ENCODE data around the gene SMG1. TPM values are rescaled to one million over a fixed set of nuclear protein-coding genes. Genes with fewer than 3 reads are reported as not detected.
"Not testable (repeated sequence)": the region's sequence is repeated elsewhere in the genome, so short reads cannot be mapped to it uniquely, and the experiment has no call there.

The SMG1 gene
- total RNA-seq, result 100 to 1,000 TPM; 128 to 137 TPM

DNA sequence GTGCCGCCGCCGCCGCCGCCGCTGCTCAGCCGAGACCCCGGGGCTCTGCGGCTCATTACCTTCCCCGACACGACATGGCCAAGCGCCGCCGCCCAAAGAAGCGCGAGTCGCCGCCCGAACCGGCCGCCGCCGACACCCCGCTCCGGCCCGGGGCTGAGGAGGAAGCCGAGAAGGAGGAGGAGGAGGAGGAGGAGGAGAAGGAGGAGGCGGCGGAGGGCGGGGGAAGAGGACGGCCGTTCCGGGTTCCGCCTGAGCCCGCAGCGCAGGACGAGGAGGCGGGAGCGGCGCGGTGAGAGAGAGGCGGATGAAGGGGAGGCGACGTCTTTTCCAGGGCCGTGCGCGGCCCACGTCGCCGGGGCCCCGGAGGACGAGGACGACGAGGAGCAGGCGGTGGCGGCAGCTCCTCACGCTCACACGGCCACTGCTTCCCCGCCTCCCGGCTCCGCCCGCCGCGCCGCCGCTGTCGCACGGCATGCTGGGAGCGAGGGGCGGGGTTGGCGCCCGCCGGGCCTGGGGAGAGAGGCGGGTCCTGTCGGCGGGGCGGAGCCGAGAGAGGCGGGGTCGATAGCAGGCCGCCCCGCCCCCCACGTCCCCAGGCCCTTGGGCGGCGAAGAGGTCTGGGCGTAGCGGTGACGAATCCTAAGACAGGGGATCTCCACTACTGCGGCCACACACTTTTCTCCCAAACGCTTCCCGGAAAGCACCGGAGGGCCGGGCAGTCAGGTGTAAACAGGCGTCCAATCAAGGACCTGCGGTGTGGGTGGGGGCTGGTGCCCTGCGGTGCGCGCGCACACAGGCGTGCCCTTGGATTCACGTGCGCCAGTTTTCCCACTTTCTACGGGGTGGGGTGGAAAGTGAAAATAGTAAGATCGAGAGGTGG is at the start of gene SMG1:
Gene SMG1 (minus strand): TSS at position 423 of the 880 bp plus-strand sequence. CDS start 367 bp downstream, at position 56.
- POLR2A ChIA-PET, result not testable (repeated sequence)
- peak; percentile 90 for DNase-seq

DNA sequence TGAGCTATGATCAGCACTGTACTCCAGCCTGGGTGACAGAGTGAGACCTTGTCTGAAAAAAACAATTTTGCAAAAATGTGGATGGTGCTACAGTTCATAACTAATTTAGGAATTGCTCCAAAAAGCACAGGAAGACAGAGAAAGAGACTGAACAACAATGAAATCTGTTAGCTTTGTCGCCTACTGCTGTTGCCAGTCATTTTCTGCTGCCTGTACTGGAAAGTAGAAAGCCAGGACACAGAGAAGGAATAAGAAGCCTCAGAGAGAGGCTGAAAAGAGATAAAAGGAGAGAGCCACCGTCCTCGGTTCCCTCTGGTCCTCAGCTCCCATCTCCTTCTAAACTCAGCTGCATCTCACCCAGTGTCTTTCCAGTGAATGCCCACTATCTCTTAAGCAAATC is 48.9 kb upstream of the SMG1 start:
- Mint-ChIP-seq H3K4me1 (no peaks in the 10 kb centered on the region), H3K36me3 (ENCODE audit: low read depth) (no peaks in the 10 kb centered on the region), H3K9me3 (no peaks in the 10 kb centered on the region), H3K27ac (no peak overlapping the region), H3K4me3 (no peak overlapping the region), H3K27me3 (peaks cover 11% of the 10 kb centered on the region)
- ChIA-PET POLR2A (no interaction called here), CTCF (interaction anchor here (1.0 kb wide), 1 partner anchor 17 kb away, joined by 3 read pairs; no protein-coding TSS in a partner anchor)
- no peak for DNase-seq

More for the DNA sequence above, at the start of gene SMG1:
- CTCF ChIA-PET, result interaction anchor here (0.6 kb wide), 2 partner anchors 24 to 107 kb away, joined by 3 read pairs; no protein-coding TSS in a partner anchor
- peaks cover 24% of the 10 kb centered on the region for H3K4me1 Mint-ChIP-seq
- H3K27ac Mint-ChIP-seq, result peak within 1 kb of the TSS; percentile 96
- H3K4me3 Mint-ChIP-seq, result peak within 1 kb of the TSS; percentile 91
- not testable (repeated sequence) for H3K27me3 Mint-ChIP-seq; H3K36me3 Mint-ChIP-seq (ENCODE audit: low read depth); H3K9me3 Mint-ChIP-seq

DNA sequence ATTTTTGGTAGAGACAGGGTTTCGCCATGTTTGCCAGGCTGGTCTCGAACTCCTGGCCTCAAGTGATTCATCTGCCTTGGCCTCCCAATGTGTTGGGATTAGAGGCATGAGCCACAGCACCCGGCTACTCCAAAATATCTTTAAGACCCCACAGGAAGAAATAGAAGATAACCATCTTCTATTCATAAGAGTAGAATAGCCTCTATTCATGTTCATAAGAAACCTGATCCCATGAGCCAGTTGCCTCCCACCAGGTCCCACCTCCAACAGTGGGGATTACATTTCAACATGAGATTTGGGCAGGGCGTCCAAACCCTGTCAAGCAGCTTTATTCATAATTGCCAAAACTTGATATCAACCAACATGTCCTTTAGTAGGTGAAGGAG is 43.6 kb upstream of the SMG1 start:
- no peaks in the 10 kb centered on the region for H3K27me3 Mint-ChIP-seq
- no peak for DNase-seq
- ChIA-PET POLR2A (no interaction called here), CTCF (interaction anchor here (1.5 kb wide), 1 partner anchor 12 kb away, joined by 3 read pairs; no protein-coding TSS in a partner anchor)
- no peak overlapping the region for H3K27ac Mint-ChIP-seq
- H3K4me1 Mint-ChIP-seq, result peaks cover 6% of the 10 kb centered on the region
- no peak overlapping the region for H3K4me3 Mint-ChIP-seq
- H3K36me3 Mint-ChIP-seq (ENCODE audit: low read depth), result no peaks in the 10 kb centered on the region
- no peaks in the 10 kb centered on the region for H3K9me3 Mint-ChIP-seq

DNA sequence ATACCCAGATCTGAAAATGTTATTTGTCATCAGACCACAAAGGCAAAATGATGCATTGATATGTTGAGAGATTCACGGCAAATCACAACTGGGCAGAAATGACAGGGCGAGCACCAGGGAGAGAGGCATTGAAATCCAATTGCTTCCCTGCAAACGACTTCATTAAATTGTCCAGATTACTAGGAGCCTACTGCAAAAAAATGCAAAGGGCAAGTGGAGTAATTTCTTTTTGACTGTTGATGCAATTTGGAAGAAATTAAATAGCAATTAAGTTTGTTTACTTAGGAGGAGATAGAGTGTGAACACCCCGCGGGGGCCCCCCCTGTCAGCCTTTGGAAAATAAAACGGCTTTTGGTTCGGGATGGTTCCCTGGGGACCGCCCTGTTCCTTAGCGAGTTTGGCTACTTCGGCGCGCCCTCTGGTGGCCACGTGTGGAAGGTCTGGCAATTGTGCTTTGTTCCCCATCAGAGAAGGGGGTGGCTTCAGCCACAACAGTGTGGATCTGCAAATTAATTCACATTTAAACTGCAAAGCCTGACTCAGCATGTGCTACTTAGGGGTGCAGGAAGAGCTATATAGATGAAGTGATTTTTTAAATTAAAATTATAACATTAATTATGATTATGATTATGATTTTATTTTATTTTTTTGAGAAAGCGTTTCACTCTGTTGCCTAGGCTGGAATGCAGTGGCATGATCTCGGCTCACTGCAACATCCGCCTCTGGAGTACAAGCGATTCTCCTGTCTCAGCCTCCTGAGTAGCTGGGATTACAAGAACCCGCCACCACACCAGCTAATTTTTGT is 43.0 kb upstream of the SMG1 start:
- ChIA-PET POLR2A (no interaction called here), CTCF (interaction anchor here (1.5 kb wide), 1 partner anchor 11 kb away, joined by 3 read pairs; no protein-coding TSS in a partner anchor)
- no peak overlapping the region for H3K27ac Mint-ChIP-seq
- DNase-seq, result peak; percentile 81
- H3K4me3 Mint-ChIP-seq, result peak overlapping the region; percentile 17
- H3K9me3 Mint-ChIP-seq, result no peaks in the 10 kb centered on the region
- no peaks in the 10 kb centered on the region for H3K36me3 Mint-ChIP-seq (ENCODE audit: low read depth)
- H3K4me1 Mint-ChIP-seq, result peaks cover 6% of the 10 kb centered on the region
- no peaks in the 10 kb centered on the region for H3K27me3 Mint-ChIP-seq

DNA sequence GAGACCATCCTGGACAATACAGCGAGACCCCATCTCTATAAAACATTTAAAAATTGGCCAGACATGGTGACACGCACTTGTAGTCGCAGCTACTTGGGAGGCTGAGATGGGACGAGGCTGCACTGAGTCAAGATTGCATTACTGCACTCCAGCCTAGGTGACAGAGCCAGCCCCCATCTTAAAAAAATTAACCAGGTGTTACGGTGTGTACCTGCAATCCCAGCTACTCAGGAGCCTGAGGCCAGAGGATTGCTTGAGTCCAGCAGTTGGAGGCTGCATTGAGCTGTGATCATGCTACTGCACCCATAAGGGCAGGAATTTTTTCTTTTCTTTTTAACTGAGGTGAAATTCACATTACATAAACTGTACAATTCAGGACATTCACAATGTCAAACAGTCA is 40.6 kb upstream of the SMG1 start:
- Mint-ChIP-seq H3K27me3 (no peaks in the 10 kb centered on the region), H3K4me3 (no peak overlapping the region), H3K36me3 (ENCODE audit: low read depth) (no peaks in the 10 kb centered on the region), H3K9me3 (no peaks in the 10 kb centered on the region), H3K4me1 (peaks cover 6% of the 10 kb centered on the region), H3K27ac (no peak overlapping the region)
- ChIA-PET POLR2A (no interaction called here), CTCF (interaction anchor here (1.6 kb wide), 1 partner anchor 9 kb away, joined by 3 read pairs; no protein-coding TSS in a partner anchor)
- no peak for DNase-seq

DNA sequence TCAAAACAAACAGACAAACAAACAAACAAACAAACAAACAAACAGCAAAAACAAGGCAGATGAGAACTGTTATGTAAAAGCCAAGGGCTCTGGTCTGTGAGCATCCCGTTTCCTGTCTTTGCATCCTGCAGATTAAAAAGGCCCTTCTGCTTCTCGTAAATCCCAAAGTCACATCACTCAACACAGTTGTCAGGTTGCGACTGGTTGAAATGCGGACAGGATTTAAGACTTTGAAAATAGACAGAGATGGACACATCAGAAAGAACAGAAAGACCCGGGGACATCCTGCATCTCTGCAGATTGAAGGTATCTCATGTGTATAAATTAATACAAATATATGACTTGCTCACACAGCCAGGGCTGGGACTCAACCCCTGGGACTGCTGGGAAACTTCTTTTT is 39.3 kb upstream of the SMG1 start:
- CTCF ChIA-PET, result interaction anchor here (2.3 kb wide), 1 partner anchor 164 kb away, joined by 6 read pairs; the partner anchor contains the start of gene ARL6IP1
- POLR2A ChIA-PET, result no interaction called here
- peaks cover 6% of the 10 kb centered on the region for H3K4me1 Mint-ChIP-seq
- H3K36me3 Mint-ChIP-seq (ENCODE audit: low read depth), result no peaks in the 10 kb centered on the region
- no peak overlapping the region for H3K4me3 Mint-ChIP-seq
- no peak overlapping the region for H3K27ac Mint-ChIP-seq
- H3K9me3 Mint-ChIP-seq, result no peaks in the 10 kb centered on the region
- no peak for DNase-seq
- H3K27me3 Mint-ChIP-seq, result peaks cover 4% of the 10 kb centered on the region

DNA sequence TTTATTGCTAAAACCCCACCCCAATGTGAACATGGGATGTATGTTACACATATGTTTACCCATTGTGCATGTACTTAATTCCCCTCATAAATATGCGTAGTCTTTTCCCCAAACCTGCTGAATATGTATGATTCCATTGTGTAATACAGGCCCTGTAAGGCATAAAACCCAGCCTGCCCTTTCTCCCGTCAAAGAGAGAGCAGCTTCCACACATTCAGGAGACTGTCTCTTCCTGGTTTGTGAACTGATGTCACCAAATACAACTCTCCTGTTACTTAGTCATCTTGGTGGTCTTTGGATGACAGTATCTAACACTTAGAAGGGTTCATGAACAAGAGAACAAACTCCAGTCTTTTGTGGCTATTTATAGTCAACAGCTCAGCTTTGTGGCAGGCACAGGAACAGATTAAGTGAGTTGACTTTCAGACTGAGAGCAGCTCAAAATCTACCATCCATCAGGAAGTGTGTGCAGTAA is 32.9 kb upstream of the SMG1 start:
- no peaks in the 10 kb centered on the region for H3K9me3 Mint-ChIP-seq
- CTCF ChIA-PET, result interaction anchor here (0.7 to 1.2 kb wide), 3 partner anchors 140 to 565 kb away, joined by 3 to 4 read pairs (median 4); partner anchors contain the start of gene ARL6IP1
- no peak for DNase-seq
- H3K27me3 Mint-ChIP-seq, result peaks cover 4% of the 10 kb centered on the region
- H3K36me3 Mint-ChIP-seq (ENCODE audit: low read depth), result no peaks in the 10 kb centered on the region
- POLR2A ChIA-PET, result no interaction called here
- no peak overlapping the region for H3K4me3 Mint-ChIP-seq
- H3K4me1 Mint-ChIP-seq, result peaks cover 9% of the 10 kb centered on the region
- H3K27ac Mint-ChIP-seq, result no peak overlapping the region

DNA sequence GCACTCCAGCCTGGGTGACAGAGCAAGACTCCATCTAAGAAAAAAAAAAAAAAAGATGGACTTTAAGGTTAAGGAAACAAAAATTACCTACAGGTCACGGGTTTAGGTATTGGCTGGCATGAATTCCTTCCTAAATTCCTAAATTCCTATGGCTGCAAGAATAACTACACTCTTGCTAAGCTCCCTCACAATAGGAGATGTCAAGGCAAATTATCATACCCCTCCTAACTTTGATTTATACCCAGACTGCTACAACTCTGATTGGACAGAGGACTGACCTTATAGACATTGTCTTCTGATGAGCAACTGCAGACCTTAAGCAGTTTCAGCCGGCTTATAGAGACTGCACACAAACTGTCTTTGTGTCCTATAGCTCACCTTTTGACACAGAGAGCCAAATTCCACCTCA is 32.4 kb upstream of the SMG1 start:
- Mint-ChIP-seq H3K4me1 (peaks cover 9% of the 10 kb centered on the region), H3K27me3 (peaks cover 4% of the 10 kb centered on the region), H3K4me3 (no peak overlapping the region), H3K36me3 (ENCODE audit: low read depth) (no peaks in the 10 kb centered on the region), H3K27ac (no peak overlapping the region), H3K9me3 (no peaks in the 10 kb centered on the region)
- no peak for DNase-seq
- ChIA-PET POLR2A (no interaction called here), CTCF (interaction anchor here (0.6 to 1.2 kb wide), 6 partner anchors 11 to 600 kb away, joined by 3 to 4 read pairs (median 3); partner anchors contain the start of gene ARL6IP1)

DNA sequence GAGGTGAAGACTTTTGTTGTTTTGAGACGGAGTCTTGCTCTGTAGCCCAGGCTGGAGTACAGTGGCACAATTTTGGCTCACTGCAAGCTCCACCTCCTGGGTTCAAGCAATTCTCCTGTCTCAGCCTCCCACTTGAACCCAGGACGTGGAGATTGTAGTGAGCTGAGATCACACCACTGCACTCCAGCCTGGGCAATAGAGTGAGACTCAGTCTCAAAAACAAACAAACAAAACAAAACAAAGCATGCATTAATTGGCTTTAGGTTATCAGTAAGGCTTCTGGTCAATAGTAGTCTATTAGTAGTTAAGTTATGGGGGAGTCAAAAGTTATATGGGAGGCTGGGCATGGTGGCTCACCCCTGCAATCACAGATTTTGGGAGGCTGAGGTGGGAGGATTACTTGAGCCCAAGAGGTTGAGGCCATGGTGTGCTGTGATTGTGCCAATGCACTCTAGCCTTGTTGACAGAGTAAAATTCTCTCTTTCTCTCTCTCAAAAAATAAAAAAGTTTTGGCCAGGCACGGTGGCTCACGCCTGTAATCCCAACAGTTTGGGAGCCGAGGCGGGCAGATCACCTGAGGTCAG is 30.5 kb upstream of the SMG1 start:
- H3K4me1 Mint-ChIP-seq; H3K9me3 Mint-ChIP-seq; DNase-seq; H3K27me3 Mint-ChIP-seq; POLR2A ChIA-PET; H3K36me3 Mint-ChIP-seq (ENCODE audit: low read depth); CTCF ChIA-PET: not testable (repeated sequence)
- Mint-ChIP-seq H3K4me3 (peak overlapping the region; percentile 3), H3K27ac (peak overlapping the region; percentile 42)

DNA sequence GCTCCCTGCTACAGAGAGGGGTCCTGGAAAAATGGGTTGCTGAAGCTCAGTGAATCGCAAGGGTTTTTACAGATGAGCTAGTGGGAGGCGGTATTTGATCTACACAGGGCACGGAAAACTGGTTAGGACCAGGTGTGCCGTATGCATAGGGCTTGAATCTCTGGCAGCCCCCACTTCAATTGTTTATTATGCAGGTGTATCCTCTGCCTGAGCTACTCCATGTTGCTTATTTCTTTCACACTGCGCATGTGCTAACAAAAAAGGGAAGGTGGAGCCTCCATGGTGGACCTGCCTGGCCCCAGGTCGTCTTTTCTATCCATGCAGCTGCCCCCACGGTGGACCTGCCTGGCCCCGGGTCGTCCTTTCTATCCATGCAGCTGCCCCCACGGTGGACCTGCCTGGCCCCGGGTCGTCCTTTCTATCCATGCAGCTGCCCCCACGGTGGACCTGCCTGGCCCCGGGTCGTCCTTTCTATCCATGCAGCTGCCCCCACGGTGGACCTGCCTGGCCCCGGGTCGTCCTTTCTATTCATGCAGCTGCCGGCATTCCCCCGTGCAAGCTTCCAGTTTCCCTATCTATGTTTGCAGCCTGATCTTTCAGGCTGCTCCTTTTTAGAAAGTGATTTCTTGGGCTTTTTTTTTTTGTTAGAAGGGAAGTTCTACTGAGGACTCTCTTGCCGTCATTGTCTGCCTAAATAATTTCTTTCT is 29.8 kb upstream of the SMG1 start:
- Mint-ChIP-seq H3K27ac (peak overlapping the region; percentile 42), H3K4me1 (peaks cover 11% of the 10 kb centered on the region), H3K4me3 (peak overlapping the region; percentile 10)
- H3K9me3 Mint-ChIP-seq; H3K36me3 Mint-ChIP-seq (ENCODE audit: low read depth); POLR2A ChIA-PET; DNase-seq; H3K27me3 Mint-ChIP-seq: not testable (repeated sequence)
- CTCF ChIA-PET, result interaction anchor here (0.6 kb wide), 1 partner anchor 121 kb away, joined by 3 read pairs; no protein-coding TSS in a partner anchor

DNA sequence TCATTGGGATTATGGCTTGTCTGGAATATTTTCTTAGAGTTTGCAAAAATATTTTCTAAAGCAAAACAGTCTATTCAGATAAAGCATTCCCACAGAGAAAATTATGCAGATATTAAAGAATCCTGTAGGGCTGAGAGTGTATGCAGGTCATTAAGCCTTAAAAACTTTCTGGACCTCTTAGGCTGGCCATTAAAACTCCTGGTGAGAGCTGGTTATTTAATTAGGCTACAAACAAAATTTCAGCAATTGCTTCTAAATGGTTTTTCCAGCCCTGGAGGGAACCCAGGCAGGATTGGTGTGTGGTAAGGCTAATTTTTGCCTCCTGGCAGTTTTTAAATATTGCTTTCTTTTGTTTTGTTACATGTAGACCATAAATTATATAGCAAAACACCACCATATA is 27.3 kb upstream of the SMG1 start:
- CTCF ChIA-PET, result no interaction called here
- no peak for DNase-seq
- POLR2A ChIA-PET, result no interaction called here
- Mint-ChIP-seq H3K4me1 (peaks cover 17% of the 10 kb centered on the region), H3K36me3 (ENCODE audit: low read depth) (no peaks in the 10 kb centered on the region), H3K4me3 (no peak overlapping the region), H3K9me3 (no peaks in the 10 kb centered on the region), H3K27me3 (no peaks in the 10 kb centered on the region), H3K27ac (no peak overlapping the region)
